ENCODE measurements around the gene SPNS1. TPM values are rescaled to one million over a fixed set of nuclear protein-coding genes. Genes with fewer than 3 reads are reported as not detected.

Gene SPNS1
- total RNA-seq, 1 experiment from 2014 or later: 9.7 TPM

DNA sequence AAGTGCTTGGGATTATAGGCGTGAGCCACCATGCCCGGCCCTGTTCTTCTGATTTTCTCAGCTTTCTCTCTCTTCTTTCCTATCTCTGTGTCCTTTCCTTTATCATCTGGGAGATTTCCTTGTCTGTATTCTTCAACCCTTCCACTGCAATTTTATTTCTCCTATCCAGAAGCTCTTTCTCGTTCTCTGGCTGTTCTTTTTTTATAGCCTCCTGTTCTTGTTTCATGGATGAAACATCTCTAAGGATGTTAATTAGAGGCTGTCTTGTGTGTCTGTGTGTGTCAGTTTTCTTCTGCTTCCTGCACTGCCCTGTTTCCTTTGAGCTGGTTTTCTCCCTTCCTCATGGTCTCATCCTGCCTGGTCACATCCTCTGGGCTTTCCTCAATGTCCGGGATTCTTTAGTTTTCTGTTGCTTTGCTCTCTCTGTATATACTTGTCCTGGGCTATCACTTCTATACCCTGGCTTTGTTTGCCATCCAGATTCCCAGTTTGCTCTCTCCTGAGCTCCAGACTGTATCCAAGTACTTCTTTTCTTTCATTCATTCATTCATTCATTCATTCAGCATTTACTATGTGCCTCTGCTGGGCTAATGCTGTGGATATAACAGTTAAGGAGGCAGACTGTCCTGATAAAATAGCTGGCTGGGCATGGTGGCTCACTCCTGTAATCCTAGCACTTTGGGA lies 12.7 kb downstream of the SPNS1 start:
- Histone ChIP-seq H3K4me3 (ENCODE audit: low read length) (no peak overlapping the region), H3K9me2 (replicated peaks; ENCODE audit: insufficient read depth, low read length) (no peaks in the 10 kb centered on the region), H3K27me3 (ENCODE audit: low read length) (no peaks in the 10 kb centered on the region), H4K20me1 (ENCODE audit: insufficient read depth, low read depth, low read length) (no peaks in the 10 kb centered on the region), H3K9me3 (ENCODE audit: low read length) (no peaks in the 10 kb centered on the region), H3K79me2 (ENCODE audit: low read length) (no peaks in the 10 kb centered on the region), H3K36me3 (ENCODE audit: insufficient read depth, low read length) (0 out of 2 replicates have a peak, but pooled peaks cover under 1% of the 10 kb centered on the region), H3K4me1 (ENCODE audit: low read length) (peaks cover 9% of the 10 kb centered on the region), H3K27ac (ENCODE audit: low read length) (no peak overlapping the region), H3K4me2 (ENCODE audit: low read depth, low read length, poor library complexity, severe bottlenecking) (no peak overlapping the region), H3K9ac (ENCODE audit: low read length) (no peak overlapping the region), H2AFZ (ENCODE audit: low read length) (no peak overlapping the region)
- DNase-seq: no peak

- no peak overlapping the region for H3K4me3 ChIP-seq (ENCODE audit: low read length)
- no peak overlapping the region for H3K4me2 ChIP-seq (ENCODE audit: low read depth, low read length, poor library complexity, severe bottlenecking)
- H3K36me3 ChIP-seq (ENCODE audit: insufficient read depth, low read length): no peaks in the 10 kb centered on the region
- no peak for DNase-seq
- no peaks in the 10 kb centered on the region for H3K79me2 ChIP-seq (ENCODE audit: low read length)
- no peaks in the 10 kb centered on the region for H3K9me2 ChIP-seq (replicated peaks; ENCODE audit: insufficient read depth, low read length)
- no peaks in the 10 kb centered on the region for H3K9me3 ChIP-seq (ENCODE audit: low read length)
- no peak overlapping the region for H3K9ac ChIP-seq (ENCODE audit: low read length)
- no peaks in the 10 kb centered on the region for H4K20me1 ChIP-seq (ENCODE audit: insufficient read depth, low read depth, low read length)
- H3K27ac ChIP-seq (ENCODE audit: low read length): no peak overlapping the region
- peaks cover 9% of the 10 kb centered on the region for H3K4me1 ChIP-seq (ENCODE audit: low read length)
- H3K27me3 ChIP-seq (ENCODE audit: low read length): no peaks in the 10 kb centered on the region
- no peak overlapping the region for H2AFZ ChIP-seq (ENCODE audit: low read length)
Observed at GRCh38 chr16:28989363-28989762, 14.8 kb downstream of the SPNS1 start.

- H3K27ac ChIP-seq (ENCODE audit: low read length): no peak overlapping the region
- H3K4me2 ChIP-seq (ENCODE audit: low read depth, low read length, poor library complexity, severe bottlenecking): no peak overlapping the region
- no peaks in the 10 kb centered on the region for H3K79me2 ChIP-seq (ENCODE audit: low read length)
- no peaks in the 10 kb centered on the region for H3K27me3 ChIP-seq (ENCODE audit: low read length)
- no peaks in the 10 kb centered on the region for H3K9me3 ChIP-seq (ENCODE audit: low read length)
- H3K36me3 ChIP-seq (ENCODE audit: insufficient read depth, low read length): no peaks in the 10 kb centered on the region
- H3K9me2 ChIP-seq (replicated peaks; ENCODE audit: insufficient read depth, low read length): no peaks in the 10 kb centered on the region
- H4K20me1 ChIP-seq (ENCODE audit: insufficient read depth, low read depth, low read length): no peaks in the 10 kb centered on the region
- H3K4me3 ChIP-seq (ENCODE audit: low read length): no peak overlapping the region
- no peak overlapping the region for H3K9ac ChIP-seq (ENCODE audit: low read length)
- H3K4me1 ChIP-seq (ENCODE audit: low read length): no peaks in the 10 kb centered on the region; the same call in 1 of the 2 replicates
- H2AFZ ChIP-seq (ENCODE audit: low read length): no peak overlapping the region
- no peak for DNase-seq
Observed at GRCh38 chr16:28990375-28991040, 15.9 kb downstream of the SPNS1 start.

GRCh38 chr16:28991687-28992086 lies 17.1 kb downstream of the SPNS1 start:
- Histone ChIP-seq H3K9me2 (replicated peaks; ENCODE audit: insufficient read depth, low read length) (no peaks in the 10 kb centered on the region), H3K4me1 (ENCODE audit: low read length) (no peaks in the 10 kb centered on the region), H3K9ac (ENCODE audit: low read length) (no peak overlapping the region)

DNA sequence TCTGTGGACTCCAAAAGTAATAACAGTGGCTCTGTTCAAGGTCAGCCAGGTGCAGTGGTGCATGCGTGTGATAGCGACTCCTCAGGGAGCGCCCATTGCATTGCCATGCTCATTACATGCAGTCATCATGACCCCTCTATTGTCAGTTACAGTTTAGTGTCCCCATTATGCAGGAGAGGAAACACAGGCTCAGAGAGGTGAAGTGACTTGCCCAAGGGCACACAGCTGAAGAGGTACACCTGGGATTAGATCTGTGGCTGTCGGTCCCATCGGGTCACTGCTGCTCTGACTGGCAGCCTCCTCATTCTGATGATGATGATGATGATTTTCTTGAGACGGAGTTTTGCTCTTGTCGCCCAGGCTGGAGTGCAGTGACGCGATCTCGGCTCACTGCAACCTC lies 17.9 kb downstream of the SPNS1 start:
- H2AFZ ChIP-seq (ENCODE audit: low read length): no peak overlapping the region
- H3K9me3 ChIP-seq (ENCODE audit: low read length): no peaks in the 10 kb centered on the region
- no peaks in the 10 kb centered on the region for H3K9me2 ChIP-seq (replicated peaks; ENCODE audit: insufficient read depth, low read length)
- H3K4me3 ChIP-seq (ENCODE audit: low read length): no peak overlapping the region
- no peaks in the 10 kb centered on the region for H3K4me1 ChIP-seq (ENCODE audit: low read length)
- H3K79me2 ChIP-seq (ENCODE audit: low read length): no peaks in the 10 kb centered on the region
- H3K4me2 ChIP-seq (ENCODE audit: low read depth, low read length, poor library complexity, severe bottlenecking): no peak overlapping the region
- H3K27me3 ChIP-seq (ENCODE audit: low read length): no peaks in the 10 kb centered on the region
- DNase-seq: no peak
- no peaks in the 10 kb centered on the region for H4K20me1 ChIP-seq (ENCODE audit: insufficient read depth, low read depth, low read length)
- H3K27ac ChIP-seq (ENCODE audit: low read length): no peak overlapping the region
- H3K9ac ChIP-seq (ENCODE audit: low read length): no peak overlapping the region
- H3K36me3 ChIP-seq (ENCODE audit: insufficient read depth, low read length): no peaks in the 10 kb centered on the region

More at GRCh38 chr16:28991687-28992086, 17.1 kb downstream of the SPNS1 start:
- Histone ChIP-seq H3K4me2 (ENCODE audit: low read depth, low read length, poor library complexity, severe bottlenecking) (no peak overlapping the region), H3K36me3 (ENCODE audit: insufficient read depth, low read length) (no peaks in the 10 kb centered on the region), H2AFZ (ENCODE audit: low read length) (no peak overlapping the region), H3K79me2 (ENCODE audit: low read length) (no peaks in the 10 kb centered on the region), H3K27ac (ENCODE audit: low read length) (no peak overlapping the region), H3K27me3 (ENCODE audit: low read length) (no peaks in the 10 kb centered on the region), H4K20me1 (ENCODE audit: insufficient read depth, low read depth, low read length) (no peaks in the 10 kb centered on the region), H3K9me3 (ENCODE audit: low read length) (no peaks in the 10 kb centered on the region), H3K4me3 (ENCODE audit: low read length) (no peak overlapping the region)
- no peak for DNase-seq

GRCh38 chr16:28998837-28999236 lies 24.3 kb downstream of the SPNS1 start:
- no peak overlapping the region for H3K4me3 ChIP-seq (ENCODE audit: low read length)
- no peak overlapping the region for H2AFZ ChIP-seq (ENCODE audit: low read length)

GRCh38 chr16:28999577-28999976 lies 25.0 kb downstream of the SPNS1 start:
- Histone ChIP-seq H3K4me3 (ENCODE audit: low read length) (no peak overlapping the region), H3K9me2 (replicated peaks; ENCODE audit: insufficient read depth, low read length) (no peaks in the 10 kb centered on the region), H3K36me3 (ENCODE audit: insufficient read depth, low read length) (no peaks in the 10 kb centered on the region), H4K20me1 (ENCODE audit: insufficient read depth, low read depth, low read length) (no peaks in the 10 kb centered on the region), H3K27me3 (ENCODE audit: low read length) (no peaks in the 10 kb centered on the region), H3K9me3 (ENCODE audit: low read length) (no peaks in the 10 kb centered on the region), H3K79me2 (ENCODE audit: low read length) (no peaks in the 10 kb centered on the region), H3K4me1 (ENCODE audit: low read length) (peaks cover 5% of the 10 kb centered on the region), H3K27ac (ENCODE audit: low read length) (no peak overlapping the region), H2AFZ (ENCODE audit: low read length) (no peak overlapping the region), H3K4me2 (ENCODE audit: low read depth, low read length, poor library complexity, severe bottlenecking) (no peak overlapping the region), H3K9ac (ENCODE audit: low read length) (no peak overlapping the region)
- DNase-seq: no peak

More at GRCh38 chr16:28998837-28999236, 24.3 kb downstream of the SPNS1 start:
- Histone ChIP-seq H3K36me3 (ENCODE audit: insufficient read depth, low read length) (no peaks in the 10 kb centered on the region), H4K20me1 (ENCODE audit: insufficient read depth, low read depth, low read length) (no peaks in the 10 kb centered on the region), H3K4me2 (ENCODE audit: low read depth, low read length, poor library complexity, severe bottlenecking) (no peak overlapping the region), H3K9ac (ENCODE audit: low read length) (no peak overlapping the region), H3K79me2 (ENCODE audit: low read length) (no peaks in the 10 kb centered on the region), H3K27ac (ENCODE audit: low read length) (no peak overlapping the region), H3K4me1 (ENCODE audit: low read length) (peaks cover 5% of the 10 kb centered on the region), H3K9me3 (ENCODE audit: low read length) (no peaks in the 10 kb centered on the region), H3K27me3 (ENCODE audit: low read length) (no peaks in the 10 kb centered on the region), H3K9me2 (replicated peaks; ENCODE audit: insufficient read depth, low read length) (no peaks in the 10 kb centered on the region)
- no peak for DNase-seq

GRCh38 chr16:29000019-29000418 lies 25.4 kb downstream of the SPNS1 start:
- Histone ChIP-seq H3K9me3 (ENCODE audit: low read length) (no peaks in the 10 kb centered on the region), H3K79me2 (ENCODE audit: low read length) (no peaks in the 10 kb centered on the region), H3K4me2 (ENCODE audit: low read depth, low read length, poor library complexity, severe bottlenecking) (no peak overlapping the region), H3K36me3 (ENCODE audit: insufficient read depth, low read length) (no peaks in the 10 kb centered on the region), H3K27ac (ENCODE audit: low read length) (no peak overlapping the region), H3K27me3 (ENCODE audit: low read length) (no peaks in the 10 kb centered on the region), H3K9me2 (replicated peaks; ENCODE audit: insufficient read depth, low read length) (no peaks in the 10 kb centered on the region), H3K9ac (ENCODE audit: low read length) (no peak overlapping the region), H3K4me3 (ENCODE audit: low read length) (no peak overlapping the region), H4K20me1 (ENCODE audit: insufficient read depth, low read depth, low read length) (no peaks in the 10 kb centered on the region), H3K4me1 (ENCODE audit: low read length) (peaks cover 5% of the 10 kb centered on the region), H2AFZ (ENCODE audit: low read length) (no peak overlapping the region)
- no peak for DNase-seq
